GM20000 (cell line): Measurements from ENCODE around the gene STOML1.

Source experiments
- DNase-seq: peaks from one replicate; pipeline ENCODE4 v3.0.0; 2012; ENCODE audit warnings: low spot score
- CTCF ChIP-seq: IDR thresholded peaks from 2 replicates; pipeline ENCODE4 v1.5.1; 2012; ENCODE audit warnings: mild to moderate bottlenecking, control low read depth; ENCODE audit errors: extremely low read depth, missing control alignments

The STOML1 gene

GRCh38 chr15:73928971-73929627, 63.0 kb downstream of the STOML1 start:
- DNase-seq: no peak
- TF ChIP-seq CTCF: no peak
